Fibroblast of the aortic adventitia (primary cell): Measurements from ENCODE around the gene PPFIBP2. TPM values are rescaled to one million over a fixed set of nuclear protein-coding genes. Genes with fewer than 3 reads are reported as not detected.
A peak's percentile ranks its signal among the peaks of the same experiment; 100 is the strongest.

Experiments
- DNase-seq: peaks from one replicate; pipeline ENCODE4 v3.0.0-alpha.2; 2010; ENCODE audit warnings: low read depth
- H3K4me3 ChIP-seq: 2 replicates; pipeline ENCODE4 v1.5.1; 2011; ENCODE audit warnings: low read depth, mild to moderate bottlenecking, control low read depth, low read length, moderate library complexity
- total RNA-seq: library from RNA; depleted of rRNA; stranded (reverse); fragments of >200 nt; gene quantifications from 2 replicates; pipeline ENCODE4 v1.2.3, GENCODE V29; 2012; ENCODE audit warnings: low replicate concordance
- TF ChIP-seq, protein P1 (sequence below): IDR thresholded peaks from 2 replicates; pipeline ENCODE4 v1.5.1; 2011; ENCODE audit warnings: mild to moderate bottlenecking, low read length, control low read depth, inconsistent platforms; ENCODE audit not compliant: insufficient read depth

PPFIBP2 gene
- total RNA-seq, 1 donor = 11.7 TPM

DNA sequence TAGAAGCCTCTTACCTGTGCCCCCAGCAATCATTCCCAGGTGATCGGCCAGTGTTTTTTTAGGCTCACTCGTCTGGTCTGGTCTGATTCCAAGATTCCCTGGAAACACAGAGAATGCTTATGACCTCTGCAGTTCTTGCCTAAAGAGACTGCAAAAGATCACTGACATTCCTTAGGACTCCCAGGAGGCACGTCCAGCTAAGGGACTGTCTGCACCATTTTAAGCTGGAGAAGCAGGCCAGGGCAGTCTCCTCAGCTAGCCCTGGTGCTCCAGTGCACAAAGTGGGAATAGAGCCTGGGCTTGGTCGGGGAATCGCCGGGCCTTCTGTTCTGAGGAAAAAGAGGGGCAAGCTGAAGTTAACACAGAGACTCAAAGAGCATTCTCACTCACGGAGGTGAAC lies 154.7 kb downstream of the PPFIBP2 start:
- H3K4me3 ChIP-seq = no peak overlapping the region
- TF ChIP-seq, protein P1, sequence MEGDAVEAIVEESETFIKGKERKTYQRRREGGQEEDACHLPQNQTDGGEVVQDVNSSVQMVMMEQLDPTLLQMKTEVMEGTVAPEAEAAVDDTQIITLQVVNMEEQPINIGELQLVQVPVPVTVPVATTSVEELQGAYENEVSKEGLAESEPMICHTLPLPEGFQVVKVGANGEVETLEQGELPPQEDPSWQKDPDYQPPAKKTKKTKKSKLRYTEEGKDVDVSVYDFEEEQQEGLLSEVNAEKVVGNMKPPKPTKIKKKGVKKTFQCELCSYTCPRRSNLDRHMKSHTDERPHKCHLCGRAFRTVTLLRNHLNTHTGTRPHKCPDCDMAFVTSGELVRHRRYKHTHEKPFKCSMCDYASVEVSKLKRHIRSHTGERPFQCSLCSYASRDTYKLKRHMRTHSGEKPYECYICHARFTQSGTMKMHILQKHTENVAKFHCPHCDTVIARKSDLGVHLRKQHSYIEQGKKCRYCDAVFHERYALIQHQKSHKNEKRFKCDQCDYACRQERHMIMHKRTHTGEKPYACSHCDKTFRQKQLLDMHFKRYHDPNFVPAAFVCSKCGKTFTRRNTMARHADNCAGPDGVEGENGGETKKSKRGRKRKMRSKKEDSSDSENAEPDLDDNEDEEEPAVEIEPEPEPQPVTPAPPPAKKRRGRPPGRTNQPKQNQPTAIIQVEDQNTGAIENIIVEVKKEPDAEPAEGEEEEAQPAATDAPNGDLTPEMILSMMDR = no peak
- no peak for DNase-seq

DNA sequence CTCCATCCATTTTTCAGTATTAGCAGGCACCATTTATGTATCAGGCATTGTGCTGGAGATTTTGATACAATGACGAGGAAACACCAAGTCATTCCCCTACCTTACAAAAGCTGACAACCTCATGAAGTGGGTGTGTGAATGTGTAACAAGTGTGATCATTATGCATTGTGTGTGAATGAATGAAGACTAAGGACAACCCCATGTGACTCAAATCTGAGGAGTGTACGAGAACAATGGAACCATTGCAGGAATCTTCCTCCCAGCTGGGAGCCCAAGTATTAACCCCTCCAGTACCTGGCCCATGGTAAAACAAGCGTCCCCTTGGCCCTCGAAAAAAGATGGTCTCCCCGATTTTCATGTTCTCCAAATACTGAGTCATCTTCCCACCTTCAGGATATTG lies 155.1 kb downstream of the PPFIBP2 start:
- DNase-seq = peak; percentile 27
- H3K4me3 ChIP-seq = no peak overlapping the region
- TF ChIP-seq, protein P1 = no peak

DNA sequence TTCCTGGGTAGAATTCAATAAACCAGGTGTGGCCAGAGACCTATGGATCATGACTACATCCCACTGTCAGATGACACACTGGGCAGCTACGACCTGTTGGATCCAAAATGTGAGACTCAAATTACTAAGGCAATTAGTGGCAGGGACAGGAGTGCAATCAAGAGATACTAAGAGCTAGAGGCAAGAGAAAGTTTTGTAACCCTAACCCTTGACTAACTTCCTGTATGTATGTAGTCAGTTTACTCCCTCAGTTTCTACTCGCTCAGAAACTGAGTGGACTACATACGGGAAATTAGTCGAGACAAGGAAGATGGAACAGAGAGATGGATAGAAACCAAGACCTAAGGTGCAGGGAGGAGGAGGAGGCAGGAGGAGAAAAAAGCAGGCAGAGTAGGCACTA lies 156.8 kb downstream of the PPFIBP2 start:
- TF ChIP-seq, protein P1 = no peak
- no peak overlapping the region for H3K4me3 ChIP-seq
- DNase-seq = no peak

DNA sequence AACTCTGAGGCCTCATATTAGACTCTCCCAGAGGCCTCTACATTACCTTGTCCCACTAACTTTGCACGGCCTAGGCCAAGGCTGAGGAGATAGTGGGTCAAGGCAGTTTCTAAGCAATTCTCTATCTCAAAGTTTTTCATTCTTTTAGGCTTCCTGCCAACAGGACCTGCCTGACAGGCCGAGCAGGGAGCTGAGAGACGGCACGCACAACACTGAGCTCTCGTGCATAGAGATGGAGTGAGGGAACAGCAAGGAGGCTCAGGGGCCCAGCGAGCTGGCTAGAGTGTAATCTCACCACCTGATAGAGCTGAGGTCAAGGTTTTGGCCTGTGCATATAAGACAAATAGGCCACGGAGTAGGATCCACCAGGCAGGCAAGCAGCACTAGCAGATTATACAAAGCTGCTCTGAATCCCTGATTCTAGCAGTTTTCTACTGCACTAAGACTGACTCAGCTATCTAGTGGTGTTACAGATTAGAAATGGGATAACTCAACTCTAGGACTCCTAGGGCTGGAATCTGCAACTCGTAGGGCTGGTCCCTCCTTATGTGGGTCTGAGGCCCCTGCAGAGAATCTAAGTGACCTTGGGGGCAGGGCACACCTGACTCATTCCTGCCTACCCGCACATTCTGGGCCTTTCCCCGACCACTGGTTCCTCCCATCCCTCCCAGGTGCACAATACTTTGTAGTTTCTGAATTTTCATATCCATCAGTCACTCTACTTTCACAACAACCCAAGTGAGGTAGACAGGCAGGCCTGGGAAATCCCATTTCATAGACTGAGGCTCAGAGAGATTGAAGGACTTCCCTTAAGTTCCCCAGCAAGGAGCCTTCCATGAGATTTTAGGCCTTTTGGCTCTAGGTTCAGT lies 157.8 kb downstream of the PPFIBP2 start:
- TF ChIP-seq, protein P1 = no peak
- no peak for DNase-seq
- H3K4me3 ChIP-seq = no peak overlapping the region

DNA sequence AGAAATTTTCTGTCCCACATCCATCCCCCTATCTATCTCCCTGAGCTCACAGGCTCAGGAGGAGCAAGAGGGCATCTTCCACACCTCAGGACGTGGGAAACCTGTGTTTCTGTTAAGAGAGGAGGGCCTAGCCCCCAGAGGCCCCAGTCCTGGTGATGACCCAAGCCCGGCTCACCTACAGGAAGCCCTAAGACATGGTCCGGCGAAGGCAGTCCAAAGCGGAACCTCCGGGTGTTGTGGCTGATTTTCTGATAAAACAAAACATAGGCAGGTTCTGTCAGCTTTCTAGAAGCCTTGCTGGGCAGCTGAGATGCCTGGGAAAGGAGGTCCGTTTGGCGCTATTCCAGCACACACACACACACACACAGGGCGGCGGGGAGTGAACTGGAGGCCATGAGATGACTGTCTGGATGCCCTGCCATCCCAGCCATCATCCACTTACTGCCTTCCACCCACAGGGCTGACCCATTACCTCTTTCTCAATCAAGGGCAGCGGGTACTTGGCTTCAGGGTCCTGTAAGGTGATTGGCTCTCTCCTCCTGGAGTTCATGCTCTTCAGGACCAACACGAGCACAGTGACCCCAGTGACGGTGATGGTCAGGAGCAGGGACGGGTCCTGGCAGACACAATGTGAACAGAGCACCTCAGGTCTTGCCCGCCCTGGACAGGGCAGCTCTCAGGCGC lies 158.6 kb downstream of the PPFIBP2 start:
- H3K4me3 ChIP-seq = peak overlapping the region; percentile 61

DNA sequence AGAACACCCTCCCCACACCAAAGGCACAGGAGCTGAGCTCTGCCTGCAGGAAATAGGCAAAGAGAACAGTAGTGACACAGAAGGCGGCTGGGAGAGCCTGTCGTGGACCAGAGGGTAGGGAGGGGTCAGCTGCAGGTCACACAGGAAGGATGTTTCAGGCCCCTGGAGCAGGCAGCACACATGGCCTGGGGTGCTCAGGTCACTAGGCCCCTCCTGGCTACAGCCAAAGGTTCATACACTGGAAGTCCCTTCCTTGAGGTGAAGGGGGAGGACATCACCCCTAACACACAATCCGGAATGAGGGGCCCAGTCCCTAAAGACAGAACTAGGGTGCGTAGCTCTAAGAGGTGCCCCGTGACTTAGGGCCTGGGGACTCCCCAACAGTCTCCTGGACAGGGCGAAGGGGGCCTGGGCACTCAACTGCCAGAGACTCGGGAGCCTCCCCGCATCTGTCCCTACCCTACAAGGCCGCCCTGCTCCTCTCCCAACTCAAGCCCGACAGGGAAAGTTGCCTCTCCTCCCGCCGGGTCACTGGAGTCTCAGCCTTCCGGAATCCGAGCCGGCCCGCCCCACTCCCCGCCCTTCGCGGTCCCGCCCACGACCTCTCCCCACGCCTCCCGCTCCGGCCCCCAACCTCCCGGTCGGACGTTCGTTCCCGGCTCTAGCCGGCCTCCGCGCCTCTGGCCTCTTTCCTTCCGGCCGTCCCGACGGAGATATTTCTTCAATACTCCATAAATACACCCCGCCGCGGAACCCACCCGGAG lies 159.3 kb downstream of the PPFIBP2 start, which contains the start of gene CYB5R2:
Gene CYB5R2 (minus strand): TSS at position 541 of the 764 bp plus-strand sequence. CDS start 675 bp downstream, outside the sequence.
- DNase-seq = peak; percentile 53
- H3K4me3 ChIP-seq = peak within 1 kb of the TSS; percentile 61
- TF ChIP-seq, protein P1 = no peak

More for the DNA sequence above, 158.6 kb downstream of the PPFIBP2 start:
- DNase-seq = no peak
- TF ChIP-seq, protein P1 = no peak
